Suprapubic skin (tissue), 4 donors: Measurements from ENCODE around the gene HIBADH. TPM values are rescaled to one million over a fixed set of nuclear protein-coding genes. Genes with fewer than 3 reads are reported as not detected.

Experiments used
- DNase-seq, 2 donors: peaks; one replicate each; pipeline ENCODE4 v3.0.0-alpha.2; 2019; ENCODE audit warnings: low spot score in 2 of 2
- H3K27ac ChIP-seq: fragments of 200-600 bp; sonication (generic); one replicate; pipeline ENCODE4 v1.5.1; 2019
- H3K27me3 ChIP-seq: fragments of 200-600 bp; sonication (generic); one replicate; pipeline ENCODE4 v1.5.1; 2019
- H3K36me3 ChIP-seq: fragments of 200-600 bp; sonication (generic); one replicate; pipeline ENCODE4 v1.5.1; 2019
- H3K4me1 ChIP-seq: fragments of 200-600 bp; sonication (generic); one replicate; pipeline ENCODE4 v1.5.1; 2019
- H3K4me3 ChIP-seq: fragments of 200-600 bp; sonication (generic); one replicate; pipeline ENCODE4 v1.5.1; 2019; ENCODE audit warnings: mild to moderate bottlenecking
- H3K9me3 ChIP-seq: fragments of 200-600 bp; sonication (generic); one replicate; pipeline ENCODE4 v1.5.1; 2019
- CTCF ChIP-seq, 2 donors: fragments of 200-600 bp in 1 of 2; fragments of 450-650 bp in 1 of 2; sonication (generic) in 1 of 2; IDR thresholded peaks; one replicate each; pipeline ENCODE4 v1.5.1; 2016 to 2019; ENCODE audit warnings: antibody characterized with exemption in 2 of 2, mild to moderate bottlenecking in 1 of 2, moderate library complexity in 1 of 2
- EP300 ChIP-seq: sonication (generic); formaldehyde crosslinking; IDR thresholded peaks from one replicate; pipeline ENCODE4 v1.6.1; 2017; ENCODE audit warnings: antibody characterized with exemption
- POLR2A ChIP-seq, 2 donors: fragments of 450-650 bp; IDR thresholded peaks; one replicate each; pipeline ENCODE4 v1.6.1; 2017; ENCODE audit warnings: antibody characterized with exemption in 2 of 2, mild to moderate bottlenecking in 2 of 2, moderate library complexity in 2 of 2
- POLR2AphosphoS5 ChIP-seq, 3 donors: sonication (generic); formaldehyde crosslinking; IDR thresholded peaks; one replicate each; pipeline ENCODE4 v1.6.1; 2017; ENCODE audit warnings: antibody characterized with exemption in 3 of 3
- WGBS: methylation state at CpG from one replicate; pipeline ENCODE4 v1.1.5; 2018; 5-methylcytosine and 5-hydroxymethylcytosine counted together
- total RNA-seq, 4 donors: library from RNA; depleted of rRNA; stranded (reverse); fragments of >200 nt; gene quantifications; one replicate each; pipeline ENCODE4 v1.1.0, GENCODE V29; 2016

HIBADH gene
- total RNA-seq, 4 donors from 2014 or later: 27.9 to 35.2 (median 30.2) TPM

- no peak overlapping the region for H3K27ac ChIP-seq
- no peaks in the 10 kb centered on the region for H3K9me3 ChIP-seq
- no peak for DNase-seq
- H3K4me3 ChIP-seq: no peak overlapping the region
- no peaks in the 10 kb centered on the region for H3K36me3 ChIP-seq
- TF ChIP-seq EP300: no peak
- no peak for TF ChIP-seq CTCF (IDR thresholded peaks at IDR 0.05)
- TF ChIP-seq POLR2AphosphoS5 (IDR thresholded peaks at IDR 0.05): no peak
- no peak for TF ChIP-seq POLR2A (IDR thresholded peaks at IDR 0.05)
- H3K27me3 ChIP-seq: no peaks in the 10 kb centered on the region
- H3K4me1 ChIP-seq: peaks cover 7% of the 10 kb centered on the region
- WGBS: 89% methylated on average over 4 of the region's 4 CpGs
These were observed 56.1 kb downstream of the HIBADH start for GRCh38 chr7:27606270-27607209.

GRCh38 chr7:27605689-27606269 is 56.9 kb downstream of the HIBADH start:
- Histone ChIP-seq H3K9me3 (no peaks in the 10 kb centered on the region), H3K27ac (no peak overlapping the region), H3K27me3 (no peaks in the 10 kb centered on the region), H3K4me3 (no peak overlapping the region), H3K4me1 (no peaks in the 10 kb centered on the region), H3K36me3 (no peaks in the 10 kb centered on the region)
- 53% methylated on average over 2 of the region's 2 CpGs for WGBS
- DNase-seq: no peak
- no peak for TF ChIP-seq CTCF (IDR thresholded peaks at IDR 0.05)
- TF ChIP-seq POLR2A (IDR thresholded peaks at IDR 0.05): no peak
- no peak for TF ChIP-seq POLR2AphosphoS5 (IDR thresholded peaks at IDR 0.05)
- no peak for TF ChIP-seq EP300

DNA sequence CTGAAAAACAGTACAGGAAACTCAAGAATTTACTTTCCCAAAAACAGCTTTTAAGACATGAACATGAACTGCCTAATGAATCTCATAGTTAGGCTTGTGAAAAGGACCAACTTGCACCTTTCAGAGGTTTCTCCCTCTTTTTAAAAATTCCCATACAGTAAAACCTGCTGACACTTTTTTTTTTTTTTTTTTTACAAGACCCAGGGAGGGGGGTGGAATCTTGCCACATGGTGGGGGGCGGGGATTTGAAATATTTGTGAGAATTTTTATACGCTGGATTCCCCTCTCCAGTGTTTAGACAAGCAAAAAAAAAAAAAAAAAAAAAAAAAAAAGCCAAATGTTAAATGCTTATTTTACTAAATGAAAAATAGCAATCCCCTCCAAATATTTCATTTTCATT is 57.4 kb downstream of the HIBADH start:
- 88% methylated on average over 2 of the region's 2 CpGs for WGBS
- no peaks in the 10 kb centered on the region for H3K27me3 ChIP-seq
- H3K4me3 ChIP-seq: no peak overlapping the region
- no peak for TF ChIP-seq POLR2A (IDR thresholded peaks at IDR 0.05)
- no peak for TF ChIP-seq POLR2AphosphoS5 (IDR thresholded peaks at IDR 0.05)
- no peak for TF ChIP-seq CTCF (IDR thresholded peaks at IDR 0.05)
- no peak for TF ChIP-seq EP300
- no peaks in the 10 kb centered on the region for H3K4me1 ChIP-seq
- H3K9me3 ChIP-seq: no peaks in the 10 kb centered on the region
- H3K27ac ChIP-seq: no peak overlapping the region
- no peak for DNase-seq
- no peaks in the 10 kb centered on the region for H3K36me3 ChIP-seq

- Histone ChIP-seq H3K4me3 (no peak overlapping the region), H3K4me1 (no peaks in the 10 kb centered on the region), H3K27me3 (no peaks in the 10 kb centered on the region), H3K9me3 (no peaks in the 10 kb centered on the region), H3K27ac (no peak overlapping the region), H3K36me3 (no peaks in the 10 kb centered on the region)
- 97% methylated on average over 2 of the region's 2 CpGs for WGBS
- no peak for TF ChIP-seq CTCF (IDR thresholded peaks at IDR 0.05)
- no peak for DNase-seq
These were observed 58.9 kb downstream of the HIBADH start for GRCh38 chr7:27603813-27604212.

- DNase-seq: no peak
- Histone ChIP-seq H3K36me3 (no peaks in the 10 kb centered on the region), H3K27ac (no peak overlapping the region), H3K4me1 (no peaks in the 10 kb centered on the region), H3K27me3 (no peaks in the 10 kb centered on the region), H3K9me3 (no peaks in the 10 kb centered on the region), H3K4me3 (no peak overlapping the region)
- no peak for TF ChIP-seq EP300
- TF ChIP-seq CTCF (IDR thresholded peaks at IDR 0.05): no peak
- no peak for TF ChIP-seq POLR2AphosphoS5 (IDR thresholded peaks at IDR 0.05)
- no peak for TF ChIP-seq POLR2A (IDR thresholded peaks at IDR 0.05)
- WGBS: 72% methylated on average over 4 of the region's 4 CpGs
These were observed 59.9 kb downstream of the HIBADH start for GRCh38 chr7:27602766-27603165.
